ENCODE results near the gene TYMP. TPM values are rescaled to one million over a fixed set of nuclear protein-coding genes. Genes with fewer than 3 reads are reported as not detected.
A peak's percentile ranks its signal among the peaks of the same experiment; 100 is the strongest.

The TYMP gene
- total RNA-seq, 1 experiment from 2014 or later: 3.2 TPM

DNA sequence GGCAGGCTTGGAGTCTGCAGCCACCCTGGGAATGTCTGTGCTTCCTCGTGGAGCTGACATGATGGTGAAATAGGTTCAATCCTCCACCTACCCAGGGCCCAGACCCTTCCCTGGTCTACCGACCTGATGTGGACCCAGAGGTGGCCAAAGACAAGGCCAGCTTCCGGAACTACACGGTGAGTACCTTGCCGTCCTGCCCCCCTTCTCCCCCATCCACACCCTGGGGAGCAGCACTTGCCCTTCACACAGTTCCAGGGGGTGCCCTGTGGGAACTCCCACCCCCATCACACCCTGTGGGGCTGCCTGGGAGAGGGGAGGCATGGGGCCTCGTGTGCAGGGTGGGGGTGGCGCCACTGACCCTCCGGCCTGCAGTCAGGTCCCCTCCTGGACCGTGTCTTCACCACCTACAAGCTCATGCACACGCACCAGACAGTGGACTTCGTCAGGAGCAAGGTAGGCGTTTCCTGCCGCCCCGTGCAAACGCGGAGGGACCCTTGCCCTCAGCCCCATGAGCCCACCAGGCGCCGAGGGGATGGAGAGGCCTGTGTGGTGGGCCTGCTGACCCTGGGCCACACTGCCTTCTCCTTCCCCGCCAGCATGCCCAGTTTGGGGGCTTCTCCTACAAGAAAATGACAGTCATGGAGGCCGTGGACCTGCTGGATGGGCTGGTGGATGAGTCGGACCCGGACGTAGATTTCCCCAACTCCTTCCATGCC is 42.4 kb downstream of the TYMP start:
- no peaks in the 10 kb centered on the region for H3K36me3 ChIP-seq
- H3K27ac ChIP-seq: no peak overlapping the region
- DNase-seq (ENCODE audit: low read depth in 1 of 2, low spot score in 2 of 2): no peak
- H3K4me1 ChIP-seq (replicated peaks): no peaks in the 10 kb centered on the region
- peaks cover 3% of the 10 kb centered on the region for H3K27me3 ChIP-seq (replicated peaks)
- no peaks in the 10 kb centered on the region for H3K9me3 ChIP-seq (replicated peaks)
- H3K4me3 ChIP-seq: no peak overlapping the region

DNA sequence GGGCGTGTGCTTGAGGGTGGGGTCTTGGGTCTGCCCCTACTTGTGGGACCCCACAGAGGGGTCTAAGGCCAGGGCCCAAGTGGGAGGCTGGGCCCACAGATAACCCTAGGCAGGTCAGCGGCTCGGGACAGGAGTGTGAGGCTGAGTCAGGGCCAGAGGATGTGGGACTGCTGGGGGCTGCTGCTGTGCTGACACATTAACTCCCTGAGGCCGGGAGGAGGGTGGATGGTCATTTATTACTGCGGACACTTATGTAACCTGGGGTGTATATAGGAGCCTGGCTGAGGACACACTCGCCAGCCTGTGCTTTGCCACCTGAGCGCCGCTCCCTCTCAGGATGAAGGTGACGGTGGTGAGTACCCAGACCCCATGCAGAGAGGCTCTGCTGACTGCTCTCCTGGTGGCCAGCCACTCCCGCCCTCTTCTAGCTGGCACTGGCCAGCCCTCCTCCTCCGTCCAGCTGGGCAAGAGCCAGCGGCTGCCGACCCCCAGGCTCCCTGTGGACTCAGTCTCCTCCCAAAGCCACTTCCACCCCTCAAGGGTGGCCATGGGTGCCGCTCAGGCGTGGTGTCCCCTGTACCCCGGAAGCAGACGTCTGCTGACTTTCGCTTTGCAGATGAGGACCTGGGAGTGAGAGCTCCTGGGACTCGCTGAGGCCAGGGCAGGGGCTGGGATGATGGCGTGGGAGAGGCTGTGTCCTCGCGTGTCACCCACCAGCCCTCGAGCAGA is 43.1 kb downstream of the TYMP start, which contains the start of gene MIOX:
MIOX (plus strand) TSS at position 299 of the 729 bp plus-strand sequence; CDS start at position 338, 39 bp downstream.
- Histone ChIP-seq H3K4me1 (replicated peaks) (peaks cover under 1% of the 10 kb centered on the region; the same call in 1 of the 2 replicates), H3K36me3 (no peaks in the 10 kb centered on the region), H3K27ac (no peak within 1 kb of the TSS), H3K27me3 (replicated peaks) (peaks cover 11% of the 10 kb centered on the region), H3K9me3 (replicated peaks) (no peaks in the 10 kb centered on the region), H3K4me3 (no peak within 1 kb of the TSS)
- no peak for DNase-seq (ENCODE audit: low read depth in 1 of 2, low spot score in 2 of 2)

DNA sequence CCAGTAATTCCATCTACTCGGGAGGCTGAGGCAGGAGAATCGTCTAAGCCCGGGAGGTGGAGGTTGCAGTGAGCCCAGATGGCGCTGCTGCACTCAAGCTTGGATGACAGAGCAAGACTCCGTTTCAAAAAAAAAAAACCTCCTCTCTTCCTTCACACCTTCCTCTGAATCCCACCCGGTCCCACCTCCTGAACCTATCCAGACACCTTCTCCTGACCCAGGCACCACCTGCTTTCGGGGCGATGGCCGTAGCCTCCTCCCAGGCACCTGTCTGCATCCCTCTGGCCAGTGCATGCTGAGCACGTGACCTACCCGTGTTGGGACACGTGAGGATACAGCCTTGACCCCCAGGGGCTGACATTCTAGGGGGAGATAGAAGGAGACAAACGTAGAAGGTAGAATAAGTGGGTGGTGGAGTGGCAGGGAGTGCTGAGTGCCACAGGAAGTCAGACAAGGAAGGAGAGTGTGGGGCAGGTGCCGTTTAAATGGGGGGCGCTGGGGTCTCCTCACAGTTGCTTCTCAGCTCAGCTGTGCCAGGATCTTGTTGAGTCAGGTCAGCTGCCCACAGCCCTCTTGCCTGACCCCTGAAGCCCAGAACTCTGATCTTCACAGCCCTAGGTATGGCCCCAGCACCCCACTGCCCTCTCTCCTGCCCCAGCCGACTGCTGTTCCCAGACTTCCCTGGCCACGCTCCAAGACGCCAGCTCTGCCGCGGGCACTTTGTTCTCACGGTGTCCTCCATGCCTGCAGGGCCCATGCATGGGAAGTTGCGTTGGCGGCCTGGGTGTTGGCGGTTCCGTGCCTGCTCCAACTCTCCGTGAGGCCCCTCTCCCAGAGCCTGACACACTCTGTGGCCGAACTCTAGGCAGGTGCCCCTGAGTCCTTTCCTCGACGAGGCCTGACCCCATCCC is 44.3 kb downstream of the TYMP start:
- no peak for DNase-seq (ENCODE audit: low read depth in 1 of 2, low spot score in 2 of 2)
- Histone ChIP-seq H3K4me1 (replicated peaks) (peaks cover 8% of the 10 kb centered on the region; the same call in 1 of the 2 replicates), H3K4me3 (no peak overlapping the region), H3K36me3 (no peaks in the 10 kb centered on the region), H3K27me3 (replicated peaks) (peaks cover 23% of the 10 kb centered on the region), H3K27ac (no peak overlapping the region), H3K9me3 (replicated peaks) (no peaks in the 10 kb centered on the region)

DNA sequence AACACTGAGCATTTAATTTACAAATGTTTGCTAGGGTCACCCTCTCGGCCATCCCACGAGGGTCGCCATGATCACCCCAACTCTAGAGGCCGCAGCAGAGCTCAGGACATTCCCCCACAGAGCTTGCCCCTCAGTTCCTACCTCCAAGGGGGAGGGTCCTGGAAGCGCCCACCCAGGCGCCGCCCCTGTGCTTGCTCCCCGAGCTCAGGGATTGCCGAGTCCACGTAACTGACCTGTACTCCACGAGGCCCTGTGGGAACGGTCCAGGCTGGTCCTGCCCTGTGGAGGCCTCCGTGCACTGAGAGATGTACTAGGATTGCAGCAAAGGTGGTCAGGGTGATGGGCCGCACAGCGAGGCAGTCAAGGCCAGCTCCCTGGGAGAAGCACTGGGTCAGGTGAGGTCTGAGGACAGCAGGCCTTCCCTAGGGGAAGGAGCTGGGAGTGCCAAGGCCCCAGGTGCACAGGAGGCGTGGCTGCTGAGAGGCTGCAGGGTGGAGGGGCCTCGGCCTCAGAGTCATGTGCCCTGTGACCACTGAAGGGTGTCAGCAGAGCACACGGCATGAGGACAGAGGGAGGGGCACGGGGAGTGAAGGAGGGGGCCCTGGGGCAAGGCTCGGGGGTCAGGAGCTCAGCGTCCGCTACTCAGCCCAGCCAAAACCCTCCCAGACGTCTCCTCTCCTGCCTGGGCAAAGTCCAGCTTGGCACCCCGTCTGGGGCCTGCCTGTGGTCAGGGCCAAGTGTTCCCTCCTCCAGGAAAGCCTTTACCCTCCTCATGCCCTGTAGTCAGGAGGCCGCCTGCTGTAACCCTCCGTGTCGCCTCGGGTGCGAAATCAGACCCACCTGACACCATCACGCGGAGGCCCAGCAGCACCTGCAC is 45.6 kb downstream of the TYMP start:
- no peak for DNase-seq (ENCODE audit: low read depth in 1 of 2, low spot score in 2 of 2)
- H3K4me1 ChIP-seq (replicated peaks): peaks cover 8% of the 10 kb centered on the region; the same call in 1 of the 2 replicates
- H3K9me3 ChIP-seq (replicated peaks): no peaks in the 10 kb centered on the region
- H3K36me3 ChIP-seq: no peaks in the 10 kb centered on the region
- H3K27ac ChIP-seq: no peak overlapping the region
- H3K4me3 ChIP-seq: no peak overlapping the region
- peaks cover 34% of the 10 kb centered on the region for H3K27me3 ChIP-seq (replicated peaks)

DNA sequence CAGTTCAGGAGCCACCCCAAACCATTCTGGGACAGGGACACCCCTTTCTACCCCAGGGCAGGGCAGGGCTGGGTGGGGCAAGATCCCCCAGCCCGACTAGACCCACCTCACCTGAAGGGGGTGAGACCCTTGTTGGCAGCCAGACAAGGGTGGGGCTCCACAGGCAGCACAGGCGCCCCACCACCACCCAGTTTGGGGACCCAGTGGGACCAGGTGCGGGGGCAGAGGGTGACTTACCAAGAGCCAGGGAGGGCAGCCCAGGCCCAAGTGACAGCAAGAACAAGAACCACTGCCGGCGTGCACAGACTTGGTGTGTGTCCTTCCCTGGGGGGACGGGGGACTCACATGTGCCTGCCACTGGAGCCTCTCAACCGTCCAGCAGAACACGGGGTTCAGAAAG is 46.3 kb downstream of the TYMP start:
- Histone ChIP-seq H3K9me3 (replicated peaks) (no peaks in the 10 kb centered on the region), H3K4me3 (no peak overlapping the region), H3K27me3 (replicated peaks) (peaks cover 38% of the 10 kb centered on the region), H3K27ac (no peak overlapping the region), H3K4me1 (replicated peaks) (peaks cover 8% of the 10 kb centered on the region; the same call in 1 of the 2 replicates), H3K36me3 (no peaks in the 10 kb centered on the region)
- no peak for DNase-seq (ENCODE audit: low read depth in 1 of 2, low spot score in 2 of 2)

DNA sequence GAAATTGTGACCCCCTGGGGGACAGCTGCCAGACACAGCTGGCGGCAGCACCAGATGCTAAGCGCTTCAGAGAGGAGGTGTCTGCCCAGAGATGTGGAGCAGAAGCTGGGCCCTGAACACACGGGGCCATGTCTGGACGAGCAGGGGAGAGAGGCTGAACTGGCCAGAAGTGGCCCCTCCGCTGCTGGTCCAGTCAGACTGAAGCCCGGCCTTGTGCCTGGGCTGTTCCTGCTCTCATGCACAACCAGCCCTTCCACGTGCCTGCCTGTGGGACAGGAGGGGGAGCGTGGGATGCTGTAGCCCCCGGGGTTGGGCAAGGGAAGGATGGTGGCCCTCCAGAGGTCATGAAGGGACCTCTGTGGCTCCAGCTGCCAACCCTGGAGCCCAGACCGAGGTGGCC is 46.7 kb downstream of the TYMP start:
- Histone ChIP-seq H3K36me3 (no peaks in the 10 kb centered on the region), H3K27me3 (replicated peaks) (peaks cover 38% of the 10 kb centered on the region), H3K9me3 (replicated peaks) (no peaks in the 10 kb centered on the region), H3K27ac (no peak overlapping the region), H3K4me3 (no peak overlapping the region), H3K4me1 (replicated peaks) (peaks cover 8% of the 10 kb centered on the region; the same call in 1 of the 2 replicates)
- no peak for DNase-seq (ENCODE audit: low read depth in 1 of 2, low spot score in 2 of 2)

DNA sequence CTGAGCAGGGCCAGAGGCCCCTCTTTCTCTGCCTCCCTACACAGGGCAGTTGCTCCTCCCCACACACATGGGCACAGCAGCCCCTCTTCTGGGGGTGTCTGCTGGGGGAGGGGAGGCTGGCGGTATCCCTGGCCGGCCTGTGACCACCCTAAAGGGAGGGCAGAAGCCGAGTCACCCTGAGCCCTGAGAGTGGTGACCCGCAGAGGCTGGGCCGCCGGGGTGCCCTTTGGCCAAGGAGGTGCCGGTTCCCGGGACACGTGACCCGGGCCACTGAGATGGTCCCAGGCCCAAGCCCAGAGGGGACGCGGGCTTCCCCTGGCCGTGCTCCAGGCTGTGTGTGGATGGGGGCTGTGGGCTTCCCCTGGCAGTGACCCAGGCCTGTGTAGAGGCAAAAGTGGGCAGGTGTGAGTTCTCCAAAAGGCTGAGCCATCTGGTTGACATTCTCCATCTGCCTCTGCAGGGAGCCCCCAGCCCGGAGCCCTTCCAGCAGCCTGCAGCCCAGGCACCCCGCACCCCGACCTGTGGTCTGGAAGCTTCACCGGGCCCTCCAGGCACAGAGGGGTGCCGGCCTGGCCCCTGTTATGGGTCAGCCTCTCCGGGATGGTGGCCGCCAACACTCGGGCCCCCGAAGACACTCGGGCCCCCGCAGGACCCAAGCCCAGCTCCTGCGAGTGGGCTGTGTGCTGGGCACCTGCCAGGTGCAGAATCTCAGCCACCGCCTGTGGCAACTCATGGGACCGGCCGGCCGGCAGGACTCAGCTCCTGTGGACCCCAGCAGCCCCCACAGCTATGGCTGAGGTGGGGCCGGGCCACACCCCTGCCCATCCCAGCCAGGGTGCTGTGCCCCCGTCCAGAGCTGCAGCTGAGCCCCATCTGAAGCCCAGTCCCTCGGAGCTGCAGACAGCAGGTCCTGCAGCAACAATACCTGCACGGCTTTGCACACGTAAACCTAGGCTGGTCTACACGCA is 47.4 kb downstream of the TYMP start:
- H3K4me3 ChIP-seq: peak overlapping the region; percentile 26; the same call in 1 of the 2 replicates
- peaks cover 8% of the 10 kb centered on the region; the same call in 1 of the 2 replicates for H3K4me1 ChIP-seq (replicated peaks)
- H3K27me3 ChIP-seq (replicated peaks): peaks cover 38% of the 10 kb centered on the region
- H3K36me3 ChIP-seq: no peaks in the 10 kb centered on the region
- no peak overlapping the region for H3K27ac ChIP-seq
- no peaks in the 10 kb centered on the region for H3K9me3 ChIP-seq (replicated peaks)
- no peak for DNase-seq (ENCODE audit: low read depth in 1 of 2, low spot score in 2 of 2)

DNA sequence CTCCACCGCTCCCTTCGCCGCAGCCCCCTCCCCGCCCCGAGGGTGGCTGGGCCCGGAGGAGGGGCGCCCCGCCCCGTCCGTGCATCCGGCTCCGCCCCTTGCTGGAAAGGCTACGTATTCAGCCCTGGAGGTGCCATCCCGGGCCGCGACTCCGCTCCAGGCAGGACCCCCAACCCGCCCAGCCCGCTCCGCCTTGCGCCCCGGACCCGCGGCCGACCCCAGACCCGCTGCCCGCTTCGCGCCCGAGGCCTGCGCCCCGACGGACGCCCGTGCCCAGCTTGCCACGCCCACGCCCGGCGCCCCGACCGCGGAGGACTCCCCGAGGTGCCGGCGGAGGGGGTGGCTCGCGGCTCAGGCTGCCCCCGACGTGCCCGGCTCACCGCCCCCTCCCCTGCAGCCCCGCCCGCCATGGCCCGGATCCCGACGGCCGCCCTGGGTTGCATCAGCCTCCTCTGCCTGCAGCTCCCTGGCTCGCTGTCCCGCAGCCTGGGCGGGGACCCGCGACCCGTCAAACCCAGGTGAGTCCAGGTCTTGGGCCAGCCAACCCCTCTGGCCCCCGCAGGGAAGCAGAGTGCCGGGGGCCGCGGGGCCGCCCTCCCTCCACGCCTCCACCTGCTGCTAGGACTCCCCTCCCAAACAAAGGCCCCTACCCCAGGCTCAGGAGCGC is 48.2 kb downstream of the TYMP start, which contains the start of gene ADM2:
ADM2 (plus strand) TSS at position 104 of the 667 bp plus-strand sequence; CDS start at position 409, 305 bp downstream.
- peaks cover 8% of the 10 kb centered on the region; the same call in 1 of the 2 replicates for H3K4me1 ChIP-seq (replicated peaks)
- no peaks in the 10 kb centered on the region for H3K9me3 ChIP-seq (replicated peaks)
- no peak for DNase-seq (ENCODE audit: low read depth in 1 of 2, low spot score in 2 of 2)
- peak within 1 kb of the TSS; percentile 26 for H3K4me3 ChIP-seq
- H3K36me3 ChIP-seq: no peaks in the 10 kb centered on the region
- no peak within 1 kb of the TSS for H3K27ac ChIP-seq
- peaks cover 38% of the 10 kb centered on the region for H3K27me3 ChIP-seq (replicated peaks)

DNA sequence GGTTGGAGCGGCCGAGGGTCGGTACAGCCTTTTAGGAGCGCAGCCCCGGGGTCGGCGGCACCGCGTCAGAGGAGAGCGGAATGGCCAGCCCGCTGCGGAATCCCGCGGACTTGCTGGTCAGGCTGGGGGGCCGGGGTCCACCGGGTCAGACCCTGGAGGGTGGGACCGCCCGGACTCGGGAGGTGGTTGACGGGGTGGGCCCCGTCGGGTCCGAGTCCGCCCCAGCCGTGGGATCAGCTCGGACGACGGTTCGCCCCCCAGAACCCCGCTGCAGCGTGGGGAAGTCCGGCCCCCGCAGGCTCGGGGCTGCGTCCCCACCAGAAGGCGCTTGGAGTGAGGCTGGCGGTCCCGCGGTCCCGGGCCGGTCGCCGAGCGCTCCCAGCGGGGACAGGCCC is 48.8 kb downstream of the TYMP start:
- peaks cover 38% of the 10 kb centered on the region for H3K27me3 ChIP-seq (replicated peaks)
- DNase-seq (ENCODE audit: low read depth in 1 of 2, low spot score in 2 of 2): no peak
- peaks cover 8% of the 10 kb centered on the region; the same call in 1 of the 2 replicates for H3K4me1 ChIP-seq (replicated peaks)
- H3K4me3 ChIP-seq: peak overlapping the region; percentile 26
- H3K36me3 ChIP-seq: no peaks in the 10 kb centered on the region
- H3K27ac ChIP-seq: no peak overlapping the region
- H3K9me3 ChIP-seq (replicated peaks): no peaks in the 10 kb centered on the region

DNA sequence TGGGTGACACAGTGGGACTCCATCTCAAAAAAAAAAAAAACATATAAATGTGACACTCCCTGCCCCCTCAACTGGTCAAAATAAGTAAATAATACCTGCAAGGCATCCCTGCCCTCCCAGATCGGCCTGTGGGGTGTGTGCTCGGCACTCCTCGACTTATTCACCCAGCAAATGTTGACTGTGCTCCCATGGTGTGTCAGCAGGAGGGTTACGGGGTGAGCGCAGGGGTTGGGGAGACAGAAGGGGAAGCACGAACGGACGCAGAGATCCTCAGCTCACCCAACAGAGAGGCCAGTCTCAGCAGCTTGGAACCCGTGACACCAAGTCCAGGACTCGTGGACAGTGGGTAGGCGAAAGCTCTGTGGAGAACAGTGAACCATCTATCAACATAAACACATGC is 50.1 kb downstream of the TYMP start:
- DNase-seq (ENCODE audit: low read depth in 1 of 2, low spot score in 2 of 2): no peak
- peaks cover under 1% of the 10 kb centered on the region; the same call in 1 of the 2 replicates for H3K36me3 ChIP-seq
- peaks cover 16% of the 10 kb centered on the region for H3K4me1 ChIP-seq (replicated peaks)

DNA sequence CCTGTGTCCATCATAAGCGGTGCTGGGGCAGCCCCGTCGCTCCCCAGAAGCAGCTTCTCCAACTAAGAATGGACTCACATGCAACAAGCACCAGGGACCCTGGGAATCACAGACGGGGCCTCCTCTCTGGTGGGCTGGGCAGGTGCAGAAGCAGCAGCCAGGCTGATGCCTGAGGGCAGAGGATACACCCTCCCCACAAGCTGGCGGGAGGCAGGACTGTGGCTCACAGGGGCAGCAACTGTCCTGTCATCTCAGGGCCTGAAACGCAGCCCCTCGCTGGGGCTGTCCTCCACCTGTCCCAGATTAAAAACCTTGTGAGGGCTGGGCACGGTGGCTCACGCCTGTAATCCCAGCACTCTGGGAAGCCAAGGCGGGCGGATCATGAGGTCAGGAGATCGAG is 51.9 kb downstream of the TYMP start:
- Histone ChIP-seq H3K4me1 (replicated peaks) (peaks cover 28% of the 10 kb centered on the region), H3K4me3 (no peak overlapping the region), H3K9me3 (replicated peaks) (no peaks in the 10 kb centered on the region), H3K36me3 (peaks cover 16% of the 10 kb centered on the region), H3K27ac (no peak overlapping the region), H3K27me3 (replicated peaks) (peaks cover 38% of the 10 kb centered on the region)
- DNase-seq (ENCODE audit: low read depth in 1 of 2, low spot score in 2 of 2): no peak

More for the DNA sequence above, 50.1 kb downstream of the TYMP start:
- Histone ChIP-seq H3K27ac (no peak overlapping the region), H3K4me3 (no peak overlapping the region), H3K9me3 (replicated peaks) (no peaks in the 10 kb centered on the region), H3K27me3 (replicated peaks) (peaks cover 38% of the 10 kb centered on the region)
